NCI-H2081 (cell line): ENCODE data around the gene RBM47.

Experiments
- DNase-seq, 2 experiments: peaks; one replicate each; lab custom pipeline; 2025; lab: John Stamatoyannopoulos, UW

The RBM47 gene

GRCh38 chr4:40623707-40624106 is 6.0 kb downstream of the RBM47 start:
- DNase-seq = no peak

- DNase-seq = no peak
Observed at GRCh38 chr4:40622913-40623312, 6.8 kb downstream of the RBM47 start.

- DNase-seq = peak in 1 of 2 experiments; percentile 2
Observed at GRCh38 chr4:40621592-40622512, 7.8 kb downstream of the RBM47 start.

GRCh38 chr4:40621229-40621591 is 8.5 kb downstream of the RBM47 start:
- peak in 1 of 2 experiments; percentile 11 for DNase-seq

GRCh38 chr4:40619600-40619999 is 10.1 kb downstream of the RBM47 start:
- no peak for DNase-seq

GRCh38 chr4:40617872-40618271 is 11.8 kb downstream of the RBM47 start:
- no peak for DNase-seq

GRCh38 chr4:40614031-40614430 is 15.6 kb downstream of the RBM47 start:
- DNase-seq = no peak

GRCh38 chr4:40613456-40613855 is 16.2 kb downstream of the RBM47 start:
- DNase-seq = no peak

GRCh38 chr4:40612831-40613230 is 16.8 kb downstream of the RBM47 start:
- DNase-seq = no peak

GRCh38 chr4:40612283-40612682 is 17.4 kb downstream of the RBM47 start:
- DNase-seq = no peak

- no peak for DNase-seq
Observed at GRCh38 chr4:40608628-40609027, 21.0 kb downstream of the RBM47 start.

GRCh38 chr4:40607221-40607620 is 22.4 kb downstream of the RBM47 start:
- no peak for DNase-seq

GRCh38 chr4:40606239-40606767 is 23.4 kb downstream of the RBM47 start:
- no peak for DNase-seq

- no peak for DNase-seq
Observed at GRCh38 chr4:40603281-40603680, 26.4 kb downstream of the RBM47 start.

GRCh38 chr4:40601641-40602040 is 28.0 kb downstream of the RBM47 start:
- DNase-seq = no peak

- no peak for DNase-seq
Observed at GRCh38 chr4:40600850-40601249, 28.8 kb downstream of the RBM47 start.

- DNase-seq = no peak
Observed at GRCh38 chr4:40599431-40599830, 30.2 kb downstream of the RBM47 start.

GRCh38 chr4:40596522-40596921 is 33.1 kb downstream of the RBM47 start:
- no peak for DNase-seq

GRCh38 chr4:40595981-40596380 is 33.7 kb downstream of the RBM47 start:
- DNase-seq = no peak

- DNase-seq = no peak
Observed at GRCh38 chr4:40594261-40595178, 35.1 kb downstream of the RBM47 start.

- no peak for DNase-seq
Observed at GRCh38 chr4:40592034-40592433, 37.6 kb downstream of the RBM47 start.

GRCh38 chr4:40587826-40588225 is 41.8 kb downstream of the RBM47 start:
- DNase-seq = no peak

GRCh38 chr4:40587351-40587750 is 42.3 kb downstream of the RBM47 start:
- DNase-seq = no peak
